ENCODE measurements around the gene FOXR1.

GRCh38 chr11:118975771-118976709 lies 4.5 kb downstream of the FOXR1 start:
- TF ChIP-seq CTCF (IDR thresholded peaks at IDR 0.05) (no peak), EZH2 (IDR thresholded peaks at IDR 0.05) (no peak), EZH2phosphoT487 (IDR thresholded peaks at IDR 0.05) (no peak)
